SK-N-SH (cell line): Measurements from ENCODE around the gene TACR3. TPM values are rescaled to one million over a fixed set of nuclear protein-coding genes. Genes with fewer than 3 reads are reported as not detected.

Experiments
- CTCF ChIA-PET: fragments of 300-600, 350-600 bp; formaldehyde crosslinking; extraction: SDS; loops from one replicate; lab custom pipeline; 2021; lab: Yijun Ruan, JAX
- POLR2A ChIA-PET: fragments of 350-600 bp; sonication (Branson Sonifier 250); formaldehyde crosslinking; extraction: SDS; loops from one replicate; lab custom pipeline; 2020; ENCODE audit warnings: antibody characterized with exemption, inconsistent platforms; lab: Yijun Ruan, JAX
- DNase-seq: peaks from one replicate; pipeline ENCODE4 v3.0.0; 2012
- H2AFZ ChIP-seq: fragments of 200-600 bp; sonication (generic); 2 replicates; pipeline ENCODE4 v1.8.1; 2016; ENCODE audit warnings: antibody characterized with exemption, mild to moderate bottlenecking, low read depth
- H3F3A ChIP-seq: fragments of 200-600 bp; sonication (generic); replicated peaks from 2 replicates; pipeline ENCODE3; 2016; ENCODE audit warnings: antibody characterized with exemption, mild to moderate bottlenecking; ENCODE audit not compliant: insufficient read depth
- H3K27ac ChIP-seq, 2 experiments: fragments of 200-500 bp in 1 of 2; fragments of 200-600 bp in 1 of 2; sonication (Bioruptor generic) in 1 of 2; sonication (generic), shearing (Covaris generic) in 1 of 2; 2 replicates each; pipeline versions ENCODE4 v1.5.1 to v1.6.1; 2014 to 2016; ENCODE audit warnings: low read depth in 2 of 2, inconsistent platforms in 1 of 2, low read length in 1 of 2, mild to moderate bottlenecking in 1 of 2, mixed read lengths in 1 of 2
- H3K27me3 ChIP-seq: fragments of 200-600 bp; sonication (generic), shearing (Covaris generic); 2 replicates; pipeline ENCODE4 v1.6.1; 2016; ENCODE audit warnings: mixed run types; ENCODE audit not compliant: insufficient read depth
- H3K36me3 ChIP-seq, 2 experiments: fragments of 200-500 bp in 1 of 2; fragments of 200-600 bp in 1 of 2; sonication (Bioruptor generic) in 1 of 2; sonication (generic) in 1 of 2; replicated peaks in 1 of 2; 2 replicates each; pipeline versions ENCODE3 to v1.5.1; 2014 to 2016; ENCODE audit warnings: low read length in 1 of 2, mild to moderate bottlenecking in 1 of 2; ENCODE audit not compliant: insufficient read depth in 2 of 2, control insufficient read depth in 1 of 2
- H3K4me1 ChIP-seq, 2 experiments: fragments of 200-500 bp in 1 of 2; fragments of 200-600 bp in 1 of 2; sonication (Bioruptor generic) in 1 of 2; sonication (generic), shearing (Covaris generic) in 1 of 2; 2 replicates each; pipeline versions ENCODE4 v1.5.1 to v1.6.1; 2014 to 2016; ENCODE audit warnings: low read depth in 1 of 2, low read length in 1 of 2, mixed run types in 1 of 2; ENCODE audit not compliant: insufficient read depth in 2 of 2, control insufficient read depth in 1 of 2
- H3K4me2 ChIP-seq: fragments of 200-600 bp; sonication (generic), shearing (Covaris generic); 2 replicates; pipeline ENCODE4 v1.6.1; 2017; ENCODE audit warnings: mixed run types
- H3K4me3 ChIP-seq, 2 experiments: fragments of 200-500 bp in 1 of 2; fragments of 200-600 bp in 1 of 2; sonication (Bioruptor generic) in 1 of 2; sonication (generic), shearing (Covaris generic) in 1 of 2; 2 replicates each; pipeline versions ENCODE4 v1.5.1 to v1.8.1; 2014 to 2016; ENCODE audit warnings: low read depth in 2 of 2, inconsistent platforms in 1 of 2, low read length in 1 of 2, mild to moderate bottlenecking in 1 of 2, mixed read lengths in 1 of 2, moderate library complexity in 1 of 2
- H3K79me2 ChIP-seq: fragments of 200-600 bp; sonication (generic); 2 replicates; pipeline ENCODE4 v1.8.1; 2017; ENCODE audit warnings: mild to moderate bottlenecking; ENCODE audit not compliant: insufficient read depth
- H3K9ac ChIP-seq: fragments of 200-600 bp; sonication (generic); 2 replicates; pipeline ENCODE4 v1.6.1; 2017; ENCODE audit warnings: mixed run types
- H3K9me2 ChIP-seq: fragments of 200-600 bp; sonication (generic); 2 replicates; pipeline ENCODE4 v1.6.1; 2017; ENCODE audit warnings: mixed run types
- H3K9me3 ChIP-seq: fragments of 200-600 bp; sonication (generic); 2 replicates; pipeline ENCODE4 v1.6.1; 2017; ENCODE audit warnings: mixed run types, mild to moderate bottlenecking, moderate library complexity
- H4K20me1 ChIP-seq: fragments of 200-600 bp; sonication (generic); 2 replicates; pipeline ENCODE4 v1.6.1; 2017; ENCODE audit warnings: mild to moderate bottlenecking, mixed run types; ENCODE audit not compliant: insufficient read depth
- CHD2 ChIP-seq: fragments of 150-350 bp; IDR thresholded peaks from 2 replicates; pipeline ENCODE4 v1.6.1; 2018; ENCODE audit warnings: low read length; ENCODE audit not compliant: partially characterized antibody
- EP300 ChIP-seq, 2 experiments: IDR thresholded peaks; 2 replicates each; pipeline versions ENCODE4 v1.4.0 to v1.6.1; 2012; ENCODE audit warnings: borderline replicate concordance in 1 of 2, low read depth in 1 of 2, low read length in 1 of 2
- EZH2phosphoT487 ChIP-seq: fragments of 200-600 bp; sonication (generic); IDR thresholded peaks from 2 replicates; pipeline ENCODE4 v1.6.1; 2017; ENCODE audit warnings: low read depth, mixed run types, mild to moderate bottlenecking, antibody characterized with exemption, moderate library complexity, borderline replicate concordance
- FOXM1 ChIP-seq: IDR thresholded peaks from 2 replicates; pipeline ENCODE4 v1.4.0; 2012; ENCODE audit warnings: low read depth, mild to moderate bottlenecking
- IRF3 ChIP-seq: fragments of 150-350 bp; IDR thresholded peaks from 2 replicates; pipeline ENCODE4 v1.6.1; 2016; ENCODE audit warnings: mild to moderate bottlenecking, low read depth, low read length
- MEF2A ChIP-seq: IDR thresholded peaks from 2 replicates; pipeline ENCODE4 v1.4.0; 2012; ENCODE audit warnings: low read depth, borderline replicate concordance
- MXI1 ChIP-seq: IDR thresholded peaks from 2 replicates; pipeline ENCODE4 v1.6.1; 2012; ENCODE audit warnings: mild to moderate bottlenecking, low read depth, low read length, improper control_type of control experiment
- PBX3 ChIP-seq: IDR thresholded peaks from 2 replicates; pipeline ENCODE4; 2012
- POLR2AphosphoS5 ChIP-seq: IDR thresholded peaks from 2 replicates; pipeline ENCODE4 v1.6.1; 2012; ENCODE audit warnings: low read depth, low read length
- SIN3A ChIP-seq: IDR thresholded peaks from 2 replicates; pipeline ENCODE4 v1.6.1; 2012; ENCODE audit warnings: low read depth, mild to moderate bottlenecking, low read length, moderate library complexity, borderline replicate concordance
- SMC3 ChIP-seq: IDR thresholded peaks from 2 replicates; pipeline ENCODE4 v1.6.1; 2012; ENCODE audit warnings: low read depth, low read length, improper control_type of control experiment
- TEAD4 ChIP-seq: IDR thresholded peaks from 2 replicates; pipeline ENCODE4 v1.4.0; 2012; ENCODE audit warnings: mild to moderate bottlenecking, borderline replicate concordance; ENCODE audit not compliant: insufficient read depth
- YY1 ChIP-seq: IDR thresholded peaks from 2 replicates; pipeline ENCODE4 v1.4.0; 2012; ENCODE audit warnings: low read depth, mild to moderate bottlenecking
- WGBS: methylation state at CpG from one replicate; pipeline ENCODE4 v1.1.6; 2017; ENCODE audit warnings: low lambda C conversion rate; 5-methylcytosine and 5-hydroxymethylcytosine counted together
- polyA plus RNA-seq, 3 experiments: library from polyadenylated mRNA; depleted of rRNA; stranded (reverse); fragments of >200 nt; gene quantifications; 2 replicates each; pipeline ENCODE4 v1.2.3, GENCODE V29; 2012

The TACR3 gene
- polyA plus RNA-seq, 1 of the 3 experiments (the other 2 are of a cell fraction): not detected

- Histone ChIP-seq H3K79me2 (no peaks in the 10 kb centered on the region), H4K20me1 (no peaks in the 10 kb centered on the region), H3K27ac (no peak overlapping the region), H3K4me2 (no peak overlapping the region), H3K9me2 (no peaks in the 10 kb centered on the region), H2AFZ (no peak overlapping the region), H3K27me3 (no peaks in the 10 kb centered on the region; the same call in 1 of the 2 replicates), H3K4me1 (no peaks in the 10 kb centered on the region), H3F3A (no peaks in the 10 kb centered on the region), H3K9me3 (no peaks in the 10 kb centered on the region), H3K36me3 (no peaks in the 10 kb centered on the region), H3K4me3 (no peak overlapping the region), H3K9ac (no peak overlapping the region)
- 42% methylated on average over 3 of the region's 3 CpGs for WGBS
- POLR2A ChIA-PET: no interaction called here
- CTCF ChIA-PET: no interaction called here
- TF ChIP-seq MXI1 (no peak), PBX3 (no peak), CHD2 (no peak), YY1 (no peak), EP300 (IDR thresholded peaks at IDR 0.05; ENCODE audit: borderline replicate concordance in 1 of 2, low read depth in 1 of 2, low read length in 1 of 2) (no peak), POLR2AphosphoS5 (no peak), TEAD4 (no peak), IRF3 (no peak)
- no peak for DNase-seq
These were observed 1.5 kb upstream of the TACR3 start for GRCh38 chr4:103721251-103721650.

GRCh38 chr4:103720661-103721060 is 876 bp upstream of the TACR3 start:
- Histone ChIP-seq H2AFZ (no peak overlapping the region), H3K9me2 (no peaks in the 10 kb centered on the region), H3K27me3 (no peaks in the 10 kb centered on the region; the same call in 1 of the 2 replicates), H3F3A (no peaks in the 10 kb centered on the region), H3K27ac (no peak overlapping the region), H3K79me2 (no peaks in the 10 kb centered on the region), H4K20me1 (no peaks in the 10 kb centered on the region), H3K9ac (no peak overlapping the region), H3K4me2 (no peak overlapping the region; the same call in 1 of the 2 replicates), H3K4me3 (no peak overlapping the region), H3K4me1 (no peaks in the 10 kb centered on the region), H3K36me3 (no peaks in the 10 kb centered on the region), H3K9me3 (no peaks in the 10 kb centered on the region)
- POLR2A ChIA-PET: no interaction called here
- TF ChIP-seq FOXM1: no peak
- TF ChIP-seq PBX3: no peak
- TF ChIP-seq SMC3: no peak
- TF ChIP-seq EZH2phosphoT487: no peak
- TF ChIP-seq MEF2A: no peak
- TF ChIP-seq SIN3A: no peak
- CTCF ChIA-PET: no interaction called here
- DNase-seq: no peak
- WGBS: 10% methylated on average over 8 of the region's 8 CpGs
